CD4-positive, alpha-beta T cell (primary cell): ENCODE results near the gene FAM124A. TPM values are rescaled to one million over a fixed set of nuclear protein-coding genes. Genes with fewer than 3 reads are reported as not detected.

Experiments
- ATAC-seq: fragments of 200-7000 bp; cut with Tn5 transposase; one replicate; pipeline ENCODE4 v1.10.0; 2022; ENCODE audit warnings: mild to moderate bottlenecking; ENCODE audit not compliant: poor library complexity
- CTCF ChIA-PET: fragments of 350-600 bp; sonication (Branson Sonifier 250); formaldehyde crosslinking; loops from one replicate; lab custom pipeline; 2021; ENCODE audit warnings: antibody characterized with exemption, inconsistent platforms; lab: Charles Lee
- POLR2A ChIA-PET: fragments of 350-600 bp; sonication (Branson Sonifier 250); formaldehyde crosslinking; loops from one replicate; lab custom pipeline; 2021; ENCODE audit warnings: antibody characterized with exemption, inconsistent platforms; lab: Charles Lee
- DNase-seq, 14 experiments: peaks; one replicate each; pipeline ENCODE4 v3.0.0-alpha.2; 2013 to 2020; ENCODE audit warnings: mixed read lengths in 2 of 14
- H3K27ac ChIP-seq, 2 donors: one replicate each; pipeline versions ENCODE4 v1.5.1 to v1.7.0; 2013; ENCODE audit warnings: low read length in 2 of 2, low read depth in 1 of 2, mild to moderate bottlenecking in 1 of 2
- H3K27me3 ChIP-seq, 2 experiments: 1 replicate in 1 of 2; 2 replicates in 1 of 2; pipeline versions ENCODE4 v1.6.1 to v1.7.0; 2013; ENCODE audit warnings: low read length in 2 of 2, control low read depth in 1 of 2, mild to moderate bottlenecking in 1 of 2, moderate library complexity in 1 of 2; ENCODE audit not compliant: insufficient read depth in 2 of 2, control insufficient read depth in 1 of 2
- H3K36me3 ChIP-seq: one replicate; pipeline ENCODE4 v1.6.1; 2013; ENCODE audit warnings: low read length, control low read depth; ENCODE audit not compliant: insufficient read depth
- H3K4me1 ChIP-seq: one replicate; pipeline ENCODE4 v1.6.1; 2013; ENCODE audit warnings: low read length, control low read depth; ENCODE audit not compliant: insufficient read depth
- H3K4me3 ChIP-seq: one replicate; pipeline ENCODE4 v1.5.1; 2013; ENCODE audit warnings: mild to moderate bottlenecking, low read length, moderate library complexity
- H3K9me3 ChIP-seq, 2 experiments: 1 replicate in 1 of 2; 2 replicates in 1 of 2; pipeline versions ENCODE4 v1.6.1 to v1.7.0; 2013; ENCODE audit warnings: low read length in 2 of 2, mild to moderate bottlenecking in 2 of 2, control low read depth in 1 of 2, moderate library complexity in 1 of 2; ENCODE audit not compliant: control insufficient read depth in 1 of 2, insufficient read depth in 1 of 2
- H3K27ac Mint-ChIP-seq: one replicate; pipeline ENCODE4 v1.8.0; 2020; ENCODE audit warnings: mixed read lengths
- H3K27me3 Mint-ChIP-seq: one replicate; pipeline ENCODE4 v1.8.0; 2021; ENCODE audit warnings: mixed read lengths
- H3K36me3 Mint-ChIP-seq: one replicate; pipeline ENCODE4 v1.8.0; 2021; ENCODE audit warnings: low read depth, mixed read lengths
- H3K4me1 Mint-ChIP-seq: one replicate; pipeline ENCODE4 v1.8.0; 2021; ENCODE audit warnings: low read depth, mixed read lengths
- H3K4me3 Mint-ChIP-seq: one replicate; pipeline ENCODE4 v1.8.0; 2020; ENCODE audit warnings: mild to moderate bottlenecking, mixed read lengths
- H3K9me3 Mint-ChIP-seq: one replicate; pipeline ENCODE4 v1.8.0; 2020; ENCODE audit warnings: mixed read lengths
- CTCF ChIP-seq: fragments of 200-600 bp; IDR thresholded peaks from one replicate; pipeline ENCODE4 v1.8.0; 2022; ENCODE audit warnings: antibody characterized with exemption, mild to moderate bottlenecking
- intact Hi-C, 2 experiments: fragments of 100-400 bp; cut with DNase I in 1 of 2; cut with micrococcal nuclease in 1 of 2; formaldehyde crosslinking; loops; one replicate each; pipeline versions ENCODE4 v1.15.1 to v1.9.0; 2023 to 2025; cut with DNase I, micrococcal nuclease
- total RNA-seq, 174 experiments: library from RNA in 2 of 174; stranded (reverse) in 2 of 174; gene quantifications; one replicate each; pipeline ENCODE4 v1.2.3 and lab custom pipeline; 2021 to 2026

FAM124A gene
- total RNA-seq, 2 experiments from 2014 or later: not detected

DNA sequence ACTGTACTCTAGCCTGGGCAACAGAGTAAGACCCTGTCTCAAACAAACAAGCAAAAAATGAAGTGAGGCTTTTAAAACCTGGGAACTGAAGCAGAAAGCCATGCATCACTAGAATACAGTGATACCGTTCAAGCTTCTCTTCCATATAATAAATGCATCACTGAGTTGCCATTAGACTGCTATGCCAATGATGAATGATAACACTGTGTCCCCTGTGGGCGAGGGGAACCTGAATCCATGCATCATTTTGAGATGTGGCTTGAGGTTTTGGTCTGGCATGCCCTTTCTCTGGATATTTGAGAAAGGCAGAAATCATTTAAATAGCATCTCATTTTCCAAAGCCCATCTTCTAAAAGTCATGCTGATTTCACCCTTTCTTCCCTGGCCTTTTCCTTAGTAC, 1.5 kb upstream of the FAM124A start:
- CTCF ChIA-PET: no interaction called here
- intact Hi-C loops: no loop called here
- peaks cover 11% of the 10 kb centered on the region for H3K4me1 ChIP-seq
- DNase-seq (no peak), ATAC-seq (no peak)
- no peak overlapping the region for H3K4me3 ChIP-seq
- H3K4me3 Mint-ChIP-seq: no peak overlapping the region
- POLR2A ChIA-PET: no interaction called here
- H3K27me3 Mint-ChIP-seq: peaks cover 75% of the 10 kb centered on the region
- TF ChIP-seq CTCF: no peak
- no peak overlapping the region for H3K27ac Mint-ChIP-seq
- H3K9me3 ChIP-seq: no peaks in the 10 kb centered on the region
- H3K4me1 Mint-ChIP-seq: no peaks in the 10 kb centered on the region
- no peaks in the 10 kb centered on the region for H3K36me3 ChIP-seq
- no peaks in the 10 kb centered on the region for H3K9me3 Mint-ChIP-seq
- no peaks in the 10 kb centered on the region for H3K36me3 Mint-ChIP-seq
- H3K27me3 ChIP-seq: peaks cover 29 to 53% of the 10 kb centered on the region in 2 experiments
- H3K27ac ChIP-seq: no peak overlapping the region

- Mint-ChIP-seq H3K27ac (no peak overlapping the region), H3K4me1 (no peaks in the 10 kb centered on the region), H3K36me3 (no peaks in the 10 kb centered on the region), H3K9me3 (no peaks in the 10 kb centered on the region), H3K4me3 (peak overlapping the region; percentile 65), H3K27me3 (peaks cover 75% of the 10 kb centered on the region)
- ChIA-PET CTCF (no interaction called here), POLR2A (no interaction called here)
- no peak for TF ChIP-seq CTCF
- Histone ChIP-seq H3K27ac (no peak overlapping the region), H3K4me3 (no peak overlapping the region), H3K9me3 (no peaks in the 10 kb centered on the region), H3K27me3 (peaks cover 30 to 54% of the 10 kb centered on the region in 2 experiments), H3K4me1 (peaks cover 11% of the 10 kb centered on the region), H3K36me3 (no peaks in the 10 kb centered on the region)
- intact Hi-C loops: no loop called here
- DNase-seq (no peak), ATAC-seq (no peak)
These were observed 1.1 kb upstream of the FAM124A start for GRCh38 chr13:51221108-51221507.

- no peaks in the 10 kb centered on the region for H3K9me3 ChIP-seq
- Mint-ChIP-seq H3K9me3 (no peaks in the 10 kb centered on the region), H3K4me1 (no peaks in the 10 kb centered on the region), H3K36me3 (no peaks in the 10 kb centered on the region), H3K27ac (no peak overlapping the region), H3K27me3 (peaks cover 75% of the 10 kb centered on the region), H3K4me3 (peak overlapping the region; percentile 65)
- peaks cover 11% of the 10 kb centered on the region for H3K4me1 ChIP-seq
- TF ChIP-seq CTCF: no peak
- ChIA-PET POLR2A (no interaction called here), CTCF (no interaction called here)
- intact Hi-C loops: no loop called here
- no peaks in the 10 kb centered on the region for H3K36me3 ChIP-seq
- no peak for ATAC-seq
- peak overlapping the region; percentile 54 for H3K4me3 ChIP-seq
- no peak overlapping the region for H3K27ac ChIP-seq
- DNase-seq: no peak
- H3K27me3 ChIP-seq: peaks cover 33 to 57% of the 10 kb centered on the region in 2 experiments
These were observed 543 bp upstream of the FAM124A start for GRCh38 chr13:51221674-51222036.
